NT2/D1 (cell line): ENCODE measurements around the gene FBXO9.

Source experiments
- SUZ12 ChIP-seq: IDR thresholded peaks from 2 replicates; pipeline ENCODE4 v1.6.1; 2011; ENCODE audit not compliant: insufficient read length, insufficient read depth; ENCODE audit errors: extremely low read depth
- YY1 ChIP-seq: IDR thresholded peaks from 2 replicates; pipeline ENCODE4 v1.6.1; 2011; ENCODE audit not compliant: insufficient read length, insufficient read depth
- ZNF274 ChIP-seq: IDR thresholded peaks from 2 replicates; pipeline ENCODE4 v1.6.1; 2011; ENCODE audit warnings: mild to moderate bottlenecking, low read depth, low read length

- no peak for TF ChIP-seq SUZ12
- no peak for TF ChIP-seq ZNF274
- no peak for TF ChIP-seq YY1
These were observed 44.4 kb downstream of the FBXO9 start for GRCh38 chr6:53109612-53110011.
